Measurements from ENCODE around the gene CYBRD1. TPM values are rescaled to one million over a fixed set of nuclear protein-coding genes. Genes with fewer than 3 reads are reported as not detected.

The CYBRD1 gene
- total and polyA plus RNA-seq, 2 donors (not counting 1 experiment from before 2014, with no cell fraction given): 0.27 TPM; not detected in 1

DNA sequence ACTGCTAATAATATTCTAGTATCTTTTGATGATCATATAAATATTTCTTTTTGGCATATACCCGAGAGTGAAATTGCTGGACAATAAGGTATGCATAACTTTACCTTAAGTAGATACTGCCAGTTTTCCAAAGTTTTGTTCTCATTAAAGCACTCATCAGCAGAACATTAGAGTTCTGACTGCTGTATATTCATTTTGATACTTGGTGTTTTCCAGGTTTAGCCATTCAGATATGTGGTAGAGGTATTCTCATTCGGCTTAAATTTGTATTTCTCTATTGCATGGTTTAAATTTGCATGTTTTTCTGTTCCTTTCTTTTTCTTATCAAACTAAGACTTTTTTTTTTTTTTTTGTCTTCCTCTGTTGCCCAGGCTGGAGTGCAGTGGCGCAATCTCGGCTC is 18.2 kb downstream of the CYBRD1 start:
- Histone ChIP-seq H2AFZ (ENCODE audit: insufficient read depth, low read depth, low read length, poor library complexity, severe bottlenecking) (no peak overlapping the region), H3K4me2 (replicated peaks; ENCODE audit: low read depth, low read length, poor library complexity, severe bottlenecking) (no peak overlapping the region), H3K9me3 (ENCODE audit: control extremely low read depth in 1 of 3, control insufficient read depth in 2 of 3, insufficient read depth in 1 of 3, low read length in 2 of 3) (no peaks in the 10 kb centered on the region), H3K9ac (ENCODE audit: low read length) (no peak overlapping the region), H3K27ac (ENCODE audit: low read length in 2 of 2) (no peak overlapping the region), H3K79me2 (ENCODE audit: control insufficient read depth, insufficient read depth, low read length) (no peaks in the 10 kb centered on the region), H3K4me1 (ENCODE audit: control insufficient read depth in 2 of 2, insufficient read depth in 2 of 2, low read length in 2 of 2) (no peaks in the 10 kb centered on the region), H3K36me3 (replicated peaks in 1 of 2; ENCODE audit: control extremely low read depth in 1 of 2, control insufficient read depth in 1 of 2, extremely low read depth in 1 of 2, insufficient read depth in 2 of 2, low read length in 1 of 2) (no peaks in the 10 kb centered on the region), H3K4me3 (ENCODE audit: control extremely low read depth in 1 of 5, extremely low read depth in 1 of 5, insufficient read depth in 1 of 5, low read depth in 2 of 5, low read length in 4 of 5) (no peak overlapping the region), H3K27me3 (replicated peaks in 1 of 4; ENCODE audit: control extremely low read depth in 1 of 4, control insufficient read depth in 3 of 4, insufficient read depth in 4 of 4, low read length in 3 of 4) (peaks cover 0 to 3% (median 1%) of the 10 kb centered on the region in 4 experiments), H4K20me1 (ENCODE audit: control insufficient read depth, insufficient read depth, low read length, poor library complexity, severe bottlenecking) (no peaks in the 10 kb centered on the region)
- ATAC-seq (ENCODE audit: low read depth) (no peak), DNase-seq (no peak)
- ChIA-PET POLR2A (no interaction called here), CTCF (no interaction called here)
- TF ChIP-seq CTCF (IDR thresholded peaks at IDR 0.05) (no peak), EZH2 (IDR thresholded peaks at IDR 0.05; ENCODE audit: borderline replicate concordance, insufficient read depth, low read depth, low read length, poor library complexity, severe bottlenecking) (no peak)
- Mint-ChIP-seq H3K4me3 (no peak overlapping the region), H3K27ac (no peak overlapping the region), H3K9me3 (ENCODE audit: insufficient read depth) (no peaks in the 10 kb centered on the region), H3K27me3 (peaks cover 25% of the 10 kb centered on the region), H3K4me1 (no peaks in the 10 kb centered on the region)
- WGBS (ENCODE audit: insufficient coverage): 67% methylated on average over 2 of the region's 4 CpGs
- intact Hi-C loops (cut with micrococcal nuclease): no loop called here

- WGBS (ENCODE audit: insufficient coverage): 100% methylated on average over 4 of the region's 6 CpGs
- no peak overlapping the region for H3K4me3 Mint-ChIP-seq
These were observed 19.1 kb downstream of the CYBRD1 start for GRCh38 chr2:171541202-171541887.

More at GRCh38 chr2:171541202-171541887, 19.1 kb downstream of the CYBRD1 start:
- H3K4me1 Mint-ChIP-seq: no peaks in the 10 kb centered on the region
- peaks cover 0 to 3% (median 1%) of the 10 kb centered on the region in 4 experiments for H3K27me3 ChIP-seq (replicated peaks in 1 of 4; ENCODE audit: control extremely low read depth in 1 of 4, control insufficient read depth in 3 of 4, insufficient read depth in 4 of 4, low read length in 3 of 4)
- CTCF ChIA-PET: no interaction called here
- H3K4me1 ChIP-seq (ENCODE audit: control insufficient read depth in 2 of 2, insufficient read depth in 2 of 2, low read length in 2 of 2): no peaks in the 10 kb centered on the region
- H3K27me3 Mint-ChIP-seq: peaks cover 25% of the 10 kb centered on the region
- TF ChIP-seq CTCF (IDR thresholded peaks at IDR 0.05): peak; percentile 14
- TF ChIP-seq EZH2 (IDR thresholded peaks at IDR 0.05; ENCODE audit: borderline replicate concordance, insufficient read depth, low read depth, low read length, poor library complexity, severe bottlenecking): no peak
- no peaks in the 10 kb centered on the region for H3K9me3 Mint-ChIP-seq (ENCODE audit: insufficient read depth)
- intact Hi-C loops (cut with micrococcal nuclease): no loop called here
- POLR2A ChIA-PET: no interaction called here
- no peaks in the 10 kb centered on the region for H3K36me3 ChIP-seq (replicated peaks in 1 of 2; ENCODE audit: control extremely low read depth in 1 of 2, control insufficient read depth in 1 of 2, extremely low read depth in 1 of 2, insufficient read depth in 2 of 2, low read length in 1 of 2)
- no peaks in the 10 kb centered on the region for H3K79me2 ChIP-seq (ENCODE audit: control insufficient read depth, insufficient read depth, low read length)
- no peak overlapping the region for H3K4me2 ChIP-seq (replicated peaks; ENCODE audit: low read depth, low read length, poor library complexity, severe bottlenecking)
- no peak overlapping the region for H2AFZ ChIP-seq (ENCODE audit: insufficient read depth, low read depth, low read length, poor library complexity, severe bottlenecking)
- no peaks in the 10 kb centered on the region for H4K20me1 ChIP-seq (ENCODE audit: control insufficient read depth, insufficient read depth, low read length, poor library complexity, severe bottlenecking)
- no peak for DNase-seq
- no peak overlapping the region for H3K4me3 ChIP-seq (ENCODE audit: control extremely low read depth in 1 of 5, extremely low read depth in 1 of 5, insufficient read depth in 1 of 5, low read depth in 2 of 5, low read length in 4 of 5)
- no peak overlapping the region for H3K27ac Mint-ChIP-seq
- H3K9me3 ChIP-seq (ENCODE audit: control extremely low read depth in 1 of 3, control insufficient read depth in 2 of 3, insufficient read depth in 1 of 3, low read length in 2 of 3): no peaks in the 10 kb centered on the region
- ATAC-seq (ENCODE audit: low read depth): no peak
- H3K27ac ChIP-seq (ENCODE audit: low read length in 2 of 2): no peak overlapping the region
- no peak overlapping the region for H3K9ac ChIP-seq (ENCODE audit: low read length)
